Measurements from ENCODE around the gene EYA2. TPM values are rescaled to one million over a fixed set of nuclear protein-coding genes. Genes with fewer than 3 reads are reported as not detected.

EYA2 gene
- total RNA-seq, 3 donors from 2014 or later (not counting 1 experiment from before 2014, with no cell fraction given), result 0.30 TPM; not detected in 2

- Histone ChIP-seq H3K27ac (ENCODE audit: low read length) (no peak overlapping the region), H3K36me3 (ENCODE audit: control insufficient read depth, insufficient read depth, low read length) (no peaks in the 10 kb centered on the region), H3K4me1 (ENCODE audit: control insufficient read depth, insufficient read depth, low read length) (no peaks in the 10 kb centered on the region), H3K4me3 (ENCODE audit: low read length) (no peak overlapping the region), H3K27me3 (ENCODE audit: control insufficient read depth, insufficient read depth, low read length) (no peaks in the 10 kb centered on the region), H3K9me3 (ENCODE audit: control insufficient read depth, insufficient read depth, low read length) (no peaks in the 10 kb centered on the region)
- ATAC-seq (no peak), DNase-seq (no peak)
- no peak overlapping the region for H3K27ac Mint-ChIP-seq
- no peaks in the 10 kb centered on the region for H3K9me3 Mint-ChIP-seq
- H3K36me3 Mint-ChIP-seq, result no peaks in the 10 kb centered on the region
- intact Hi-C loops (cut with micrococcal nuclease), result no loop called here
- H3K4me3 Mint-ChIP-seq, result no peak overlapping the region
- peaks cover 15 to 35% of the 10 kb centered on the region in 2 donors for H3K27me3 Mint-ChIP-seq (ENCODE audit: low read depth in 2 of 2)
- H3K4me1 Mint-ChIP-seq, result no peaks in the 10 kb centered on the region
- TF ChIP-seq CTCF (IDR thresholded peaks at IDR 0.05), result no peak
- 88% methylated on average over 6 of the region's 10 CpGs for WGBS (ENCODE audit: insufficient coverage)
Measured at GRCh38 chr20:46974669-46975434, 80.2 kb downstream of the EYA2 start.

GRCh38 chr20:46975976-46976375 is 81.3 kb downstream of the EYA2 start:
- no peak for DNase-seq
- H3K4me3 Mint-ChIP-seq, result no peak overlapping the region
- H3K36me3 Mint-ChIP-seq, result no peaks in the 10 kb centered on the region
- Histone ChIP-seq H3K4me1 (ENCODE audit: control insufficient read depth, insufficient read depth, low read length) (no peaks in the 10 kb centered on the region), H3K27ac (ENCODE audit: low read length) (no peak overlapping the region), H3K4me3 (ENCODE audit: low read length) (no peak overlapping the region), H3K27me3 (ENCODE audit: control insufficient read depth, insufficient read depth, low read length) (no peaks in the 10 kb centered on the region), H3K9me3 (ENCODE audit: control insufficient read depth, insufficient read depth, low read length) (no peaks in the 10 kb centered on the region), H3K36me3 (ENCODE audit: control insufficient read depth, insufficient read depth, low read length) (no peaks in the 10 kb centered on the region)
- peaks cover 20 to 46% of the 10 kb centered on the region in 2 donors for H3K27me3 Mint-ChIP-seq (ENCODE audit: low read depth in 2 of 2)
- no peak for ATAC-seq
- intact Hi-C loops (cut with micrococcal nuclease), result no loop called here
- TF ChIP-seq CTCF (IDR thresholded peaks at IDR 0.05), result no peak
- no peaks in the 10 kb centered on the region for H3K9me3 Mint-ChIP-seq
- 90% methylated on average over 6 of the region's 6 CpGs for WGBS (ENCODE audit: insufficient coverage)
- H3K27ac Mint-ChIP-seq, result no peak overlapping the region
- no peaks in the 10 kb centered on the region for H3K4me1 Mint-ChIP-seq

GRCh38 chr20:46977204-46977603 is 82.6 kb downstream of the EYA2 start:
- no peaks in the 10 kb centered on the region for H3K27me3 ChIP-seq (ENCODE audit: control insufficient read depth, insufficient read depth, low read length)
- DNase-seq, result no peak
- no peaks in the 10 kb centered on the region for H3K4me1 ChIP-seq (ENCODE audit: control insufficient read depth, insufficient read depth, low read length)
- Mint-ChIP-seq H3K4me3 (no peak overlapping the region), H3K27ac (no peak overlapping the region), H3K36me3 (no peaks in the 10 kb centered on the region), H3K27me3 (ENCODE audit: low read depth in 2 of 2) (peaks cover 16 to 40% of the 10 kb centered on the region in 2 donors), H3K4me1 (no peaks in the 10 kb centered on the region), H3K9me3 (no peaks in the 10 kb centered on the region)
- H3K4me3 ChIP-seq (ENCODE audit: low read length), result no peak overlapping the region
- H3K36me3 ChIP-seq (ENCODE audit: control insufficient read depth, insufficient read depth, low read length), result no peaks in the 10 kb centered on the region
- TF ChIP-seq CTCF (IDR thresholded peaks at IDR 0.05), result no peak
- intact Hi-C loops (cut with micrococcal nuclease), result no loop called here
- no peak overlapping the region for H3K27ac ChIP-seq (ENCODE audit: low read length)
- ATAC-seq, result no peak
- H3K9me3 ChIP-seq (ENCODE audit: control insufficient read depth, insufficient read depth, low read length), result no peaks in the 10 kb centered on the region

Measured in natural killer cell (primary cell).